GM18505 (cell line): ENCODE results near the gene PLSCR5.
A peak's percentile ranks its signal among the peaks of the same experiment; 100 is the strongest.

Experiments used
- ATAC-seq: cut with Tn5 transposase; IDR thresholded peaks from one replicate; pipeline ENCODE4 v1.9.1; 2021; ENCODE audit not compliant: unreplicated experiment
- POLR2A ChIP-seq: IDR thresholded peaks from 4 replicates; pipeline ENCODE4 v1.6.1; 2011; ENCODE audit warnings: borderline replicate concordance; ENCODE audit not compliant: insufficient read depth, insufficient read length; ENCODE audit errors: extremely low read depth

The PLSCR5 gene

DNA sequence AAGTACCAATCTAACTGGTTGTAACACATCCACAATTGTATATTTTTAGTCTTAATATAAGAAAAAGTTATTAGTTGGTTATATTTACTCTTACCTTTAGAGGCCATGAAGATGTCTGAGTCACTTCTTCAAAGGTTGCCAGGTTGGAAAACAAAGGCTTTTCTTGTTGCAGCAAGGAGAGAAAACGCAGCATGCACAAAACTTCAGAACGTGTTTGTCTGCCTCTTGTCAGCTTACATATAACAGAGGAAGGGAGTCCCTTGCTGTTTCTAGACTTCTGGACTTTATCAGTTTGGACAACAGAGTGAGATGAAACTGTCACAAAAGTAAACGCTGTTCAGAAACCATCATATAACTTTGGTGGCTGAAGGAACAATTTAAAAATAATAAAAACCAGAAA is at the start of gene PLSCR5:
PLSCR5 (minus strand) TSS at position 241 of the 400 bp plus-strand sequence; CDS start at position 107, 134 bp downstream.
- ATAC-seq, result no peak
- no peak for TF ChIP-seq POLR2A

- no peak for TF ChIP-seq POLR2A
- no peak for ATAC-seq
Measured at GRCh38 chr3:146653978-146654377, 48.8 kb upstream of the PLSCR5 start.

DNA sequence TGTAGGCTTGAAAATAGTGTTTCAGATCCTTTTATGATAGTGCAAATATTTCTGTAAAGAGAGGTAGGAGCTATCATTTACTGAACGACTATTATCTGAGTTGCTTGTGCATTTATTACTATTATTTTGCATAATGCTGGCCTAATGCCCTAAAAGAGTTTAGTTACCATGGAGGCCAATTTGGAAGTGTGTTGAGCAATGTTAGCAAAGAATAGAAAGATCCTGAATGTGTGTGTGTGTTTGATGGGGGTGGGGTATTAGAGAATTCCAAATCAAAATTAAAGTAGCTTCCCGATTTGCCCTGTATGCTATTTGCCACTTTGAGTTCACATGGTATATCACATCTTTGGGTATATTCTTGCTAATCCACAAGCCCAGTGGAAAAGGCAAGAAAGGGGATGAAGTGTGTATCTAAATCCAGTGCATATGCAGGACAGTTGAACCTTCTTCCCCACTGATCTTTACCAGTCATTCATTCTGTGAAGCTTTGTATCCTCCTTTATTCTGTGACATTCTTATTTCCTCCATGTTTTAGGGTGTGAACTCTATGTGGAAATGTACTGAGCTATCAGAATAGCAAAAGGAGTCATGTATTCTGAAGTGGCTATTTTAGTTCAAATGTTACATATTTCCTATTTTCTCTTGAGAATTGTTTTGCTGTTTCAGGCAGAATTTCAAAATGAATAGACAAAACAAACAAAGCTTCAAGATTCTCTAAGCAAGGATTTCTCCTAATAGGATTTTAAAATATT is 45.7 kb upstream of the PLSCR5 start:
- no peak for TF ChIP-seq POLR2A
- no peak for ATAC-seq

GRCh38 chr3:146646261-146646660 is 41.1 kb upstream of the PLSCR5 start:
- TF ChIP-seq POLR2A, result no peak
- ATAC-seq, result no peak

DNA sequence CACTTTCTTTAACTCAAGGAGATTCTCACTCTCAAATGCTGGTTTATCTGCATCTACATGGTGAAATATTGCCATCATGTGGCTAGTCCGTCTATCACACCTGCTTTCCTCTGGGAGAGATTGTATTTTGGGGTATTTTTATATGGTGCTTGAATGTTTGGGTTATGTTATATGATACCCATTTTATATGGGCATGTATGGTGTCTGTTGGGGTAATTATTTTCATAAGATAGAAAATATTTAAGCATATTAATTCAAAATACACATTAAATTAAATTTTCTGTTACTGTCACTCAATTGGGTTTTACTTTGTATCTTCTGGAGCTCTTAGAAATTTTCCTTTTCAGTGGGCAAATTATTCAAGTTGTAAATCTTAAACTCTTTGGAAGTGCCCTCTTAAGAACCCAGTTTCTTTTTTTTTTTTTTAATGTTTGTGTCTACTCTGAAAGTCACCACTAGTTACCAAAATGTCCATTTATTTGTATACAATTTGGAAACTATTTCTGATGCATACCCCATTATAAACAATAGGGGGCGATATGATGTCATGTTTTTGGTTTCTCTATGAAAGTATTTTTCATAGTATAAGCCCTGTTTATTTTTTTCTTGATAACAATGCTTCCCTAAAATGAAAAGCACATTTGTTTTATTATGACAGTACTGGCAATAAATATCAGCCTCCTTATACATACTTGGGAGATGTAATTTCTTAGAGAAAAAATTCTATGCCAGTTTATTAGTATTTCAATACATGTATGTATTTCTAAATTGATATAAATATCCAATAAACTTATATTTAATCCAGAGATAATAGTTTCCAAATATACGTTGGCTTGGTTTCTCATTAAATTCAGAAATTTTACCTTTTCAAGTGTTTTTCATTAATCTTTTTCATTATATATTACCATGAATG is 36.1 kb upstream of the PLSCR5 start:
- TF ChIP-seq POLR2A, result no peak
- peak; percentile 92 for ATAC-seq

- ATAC-seq, result no peak
- TF ChIP-seq POLR2A, result no peak
Measured at GRCh38 chr3:146640361-146640760, 35.2 kb upstream of the PLSCR5 start.

- ATAC-seq, result no peak
- TF ChIP-seq POLR2A, result no peak
Measured at GRCh38 chr3:146638718-146639117, 33.6 kb upstream of the PLSCR5 start.

- ATAC-seq, result no peak
- TF ChIP-seq POLR2A, result no peak
Measured at GRCh38 chr3:146637871-146638270, 32.7 kb upstream of the PLSCR5 start.

- ATAC-seq, result no peak
- no peak for TF ChIP-seq POLR2A
Measured at GRCh38 chr3:146636881-146637280, 31.7 kb upstream of the PLSCR5 start.

DNA sequence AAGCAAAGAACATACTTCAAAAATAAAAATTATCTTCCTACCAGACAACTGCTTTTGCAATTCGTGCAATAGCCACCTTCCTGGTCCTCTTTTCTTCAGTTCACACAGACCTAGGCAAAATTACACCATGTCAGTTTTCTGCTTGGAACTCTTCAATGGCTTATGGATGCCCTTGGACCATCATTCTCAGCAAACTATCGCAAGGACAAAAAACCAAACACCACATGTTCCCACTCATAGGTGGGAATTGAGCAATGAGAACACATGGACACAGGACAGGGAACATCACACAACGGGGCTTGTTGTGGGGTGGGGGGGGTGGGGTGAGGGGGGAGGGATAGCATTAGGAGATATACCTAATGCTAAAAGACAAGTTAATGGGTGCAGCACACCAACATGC is 29.2 kb upstream of the PLSCR5 start:
- no peak for TF ChIP-seq POLR2A
- ATAC-seq, result no peak

DNA sequence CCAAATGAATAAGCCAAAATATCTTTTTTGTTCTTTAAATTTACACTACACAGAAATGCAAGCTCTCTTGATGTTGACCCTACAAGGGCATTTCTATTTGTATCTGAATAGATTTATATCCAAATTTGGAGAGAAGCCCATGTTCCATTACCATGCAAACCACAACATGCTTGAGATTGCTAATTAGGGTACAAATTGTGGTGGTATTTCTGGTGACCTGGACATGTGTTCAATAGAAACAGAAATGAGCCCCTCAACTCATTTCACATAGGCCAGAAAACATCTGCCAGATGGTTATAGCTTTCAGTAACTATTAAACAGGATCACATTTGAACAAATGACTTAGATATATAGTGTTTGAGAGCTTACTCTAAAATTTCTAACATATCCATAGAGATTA is 23.5 kb upstream of the PLSCR5 start:
- ATAC-seq, result no peak
- TF ChIP-seq POLR2A, result no peak

GRCh38 chr3:146626403-146627122 is 21.4 kb upstream of the PLSCR5 start:
- no peak for TF ChIP-seq POLR2A
- no peak for ATAC-seq

GRCh38 chr3:146625186-146625775 is 20.1 kb upstream of the PLSCR5 start:
- TF ChIP-seq POLR2A, result no peak
- peak; percentile 78 for ATAC-seq
